B cell (primary cell): Measurements from ENCODE around the gene RNU11. TPM values are rescaled to one million over a fixed set of nuclear protein-coding genes. Genes with fewer than 3 reads are reported as not detected.

Source experiments
- ATAC-seq: fragments of 200-7000 bp; cut with Tn5 transposase; one replicate; pipeline ENCODE4 v1.10.0; 2021; ENCODE audit warnings: low read depth, mild to moderate bottlenecking, moderate number of reproducible peaks, moderate library complexity
- CTCF ChIA-PET: fragments of 350-600 bp; sonication (Branson Sonifier 250); formaldehyde crosslinking; loops from one replicate; lab custom pipeline; 2021; ENCODE audit warnings: antibody characterized with exemption, inconsistent platforms; lab: Charles Lee
- POLR2A ChIA-PET: fragments of 350-600 bp; sonication (Branson Sonifier 250); formaldehyde crosslinking; loops from one replicate; lab custom pipeline; 2021; ENCODE audit warnings: antibody characterized with exemption; lab: Charles Lee
- DNase-seq: peaks from one replicate; pipeline ENCODE4 v3.0.0; 2013
- H2AFZ ChIP-seq: 2 replicates; pipeline ENCODE4 v1.6.1; 2012; ENCODE audit warnings: mild to moderate bottlenecking, low read depth, low read length; ENCODE audit not compliant: insufficient read depth, poor library complexity, severe bottlenecking
- H3K27ac ChIP-seq, 2 donors: 1 replicate in 1 of 2; 2 replicates in 1 of 2; pipeline ENCODE4 v1.5.1; 2012 to 2013; ENCODE audit warnings: low read length in 2 of 2, mild to moderate bottlenecking in 2 of 2, moderate library complexity in 1 of 2
- H3K27me3 ChIP-seq, 4 experiments: fragments of 200-600 bp in 1 of 4; sonication (generic) in 1 of 4; replicated peaks in 1 of 4; 1 replicate in 2 of 4; 2 replicates in 2 of 4; pipeline versions ENCODE4 v1.6.1 to v1.7.0; 2013 to 2016; ENCODE audit warnings: low read length in 3 of 4, mild to moderate bottlenecking in 2 of 4, mixed read lengths in 1 of 4, moderate library complexity in 1 of 4; ENCODE audit not compliant: insufficient read depth in 4 of 4, control insufficient read depth in 3 of 4; ENCODE audit errors: control extremely low read depth in 1 of 4
- H3K36me3 ChIP-seq, 2 experiments: replicated peaks in 1 of 2; 1 replicate in 1 of 2; 2 replicates in 1 of 2; pipeline versions ENCODE4 v1.6.1 to v1.7.1; 2013; ENCODE audit warnings: low read length in 1 of 2; ENCODE audit not compliant: insufficient read depth in 2 of 2, control insufficient read depth in 1 of 2; ENCODE audit errors: control extremely low read depth in 1 of 2, extremely low read depth in 1 of 2
- H3K4me1 ChIP-seq, 2 donors: fragments of 200-600 bp in 1 of 2; sonication (generic) in 1 of 2; 1 replicate in 1 of 2; 2 replicates in 1 of 2; pipeline versions ENCODE4 v1.5.1 to v1.6.1; 2013 to 2017; ENCODE audit warnings: low read length in 2 of 2; ENCODE audit not compliant: control insufficient read depth in 2 of 2, insufficient read depth in 2 of 2
- H3K4me2 ChIP-seq: replicated peaks from 2 replicates; pipeline ENCODE3; 2012; ENCODE audit warnings: mild to moderate bottlenecking, low read depth, low read length; ENCODE audit not compliant: poor library complexity, severe bottlenecking
- H3K4me3 ChIP-seq, 5 experiments: fragments of 200-600 bp in 1 of 5; sonication (generic) in 1 of 5; 1 replicate in 3 of 5; 2 replicates in 2 of 5; pipeline versions ENCODE4 v1.5.1 to v1.7.0; 2011 to 2016; ENCODE audit warnings: low read length in 4 of 5, mild to moderate bottlenecking in 4 of 5, low read depth in 2 of 5, control low read depth in 1 of 5, moderate library complexity in 1 of 5; ENCODE audit not compliant: insufficient read depth in 1 of 5; ENCODE audit errors: control extremely low read depth in 1 of 5, extremely low read depth in 1 of 5
- H3K79me2 ChIP-seq: fragments of 200-600 bp; sonication (generic); one replicate; pipeline ENCODE4 v1.6.0; 2016; ENCODE audit warnings: low read length; ENCODE audit not compliant: control insufficient read depth, insufficient read depth
- H3K9ac ChIP-seq: fragments of 200-600 bp; sonication (generic); 2 replicates; pipeline ENCODE4 v1.6.1; 2017; ENCODE audit warnings: mild to moderate bottlenecking, low read length, moderate library complexity
- H3K9me3 ChIP-seq, 3 donors: one replicate each; pipeline versions ENCODE4 v1.6.1 to v1.7.1; 2013; ENCODE audit warnings: low read length in 2 of 3; ENCODE audit not compliant: control insufficient read depth in 2 of 3, insufficient read depth in 1 of 3; ENCODE audit errors: control extremely low read depth in 1 of 3
- H4K20me1 ChIP-seq: 2 replicates; pipeline ENCODE4 v1.6.0; 2012; ENCODE audit warnings: mild to moderate bottlenecking, low read length; ENCODE audit not compliant: insufficient read depth, control insufficient read depth, poor library complexity, severe bottlenecking
- H3K27ac Mint-ChIP-seq: one replicate; pipeline ENCODE4 v1.8.0; 2021; ENCODE audit warnings: mixed read lengths
- H3K27me3 Mint-ChIP-seq: one replicate; pipeline ENCODE4 v1.8.0; 2021; ENCODE audit warnings: mixed read lengths
- H3K4me1 Mint-ChIP-seq: one replicate; pipeline ENCODE4 v1.8.0; 2021; ENCODE audit warnings: mixed read lengths
- H3K4me3 Mint-ChIP-seq: one replicate; pipeline ENCODE4 v1.8.0; 2021; ENCODE audit warnings: mixed read lengths
- H3K9me3 Mint-ChIP-seq: one replicate; pipeline ENCODE4 v1.8.0; 2022; ENCODE audit warnings: mixed read lengths; ENCODE audit not compliant: insufficient read depth
- EZH2 ChIP-seq: IDR thresholded peaks from 2 replicates; pipeline ENCODE4 v1.6.1; 2012; ENCODE audit warnings: borderline replicate concordance, low read depth, mild to moderate bottlenecking, moderate library complexity, low read length; ENCODE audit not compliant: insufficient read depth, poor library complexity, severe bottlenecking
- WGBS: methylation state at CpG from one replicate; pipeline ENCODE4 v1.1.5; 2013; ENCODE audit warnings: missing lambda C conversion rate; ENCODE audit not compliant: insufficient coverage; 5-methylcytosine and 5-hydroxymethylcytosine counted together
- intact Hi-C: fragments of 100-400 bp; cut with micrococcal nuclease; formaldehyde crosslinking; loops from one replicate; pipeline ENCODE4 v1.10.0; 2022
- polyA plus RNA-seq: library from polyadenylated mRNA; depleted of rRNA; stranded (reverse); fragments of >200 nt; gene quantifications from 2 replicates; pipeline ENCODE4 v1.2.3, GENCODE V29; 2012
- total RNA-seq, 2 donors: library from RNA; stranded (reverse); fragments of 120-200 nt in 1 of 2; gene quantifications; 1 replicate in 1 of 2; 2 replicates in 1 of 2; pipeline versions ENCODE4 v1.2.3 to v1.2.4, GENCODE V29; 2013 to 2022
- TF ChIP-seq, protein P1 (sequence below): fragments of 200-600 bp; IDR thresholded peaks from one replicate; pipeline ENCODE4 v1.8.0; 2022; ENCODE audit warnings: antibody characterized with exemption, mild to moderate bottlenecking

RNU11 gene
- total and polyA plus RNA-seq, 2 donors (not counting 1 experiment from before 2014, with no cell fraction given) = not detected

DNA sequence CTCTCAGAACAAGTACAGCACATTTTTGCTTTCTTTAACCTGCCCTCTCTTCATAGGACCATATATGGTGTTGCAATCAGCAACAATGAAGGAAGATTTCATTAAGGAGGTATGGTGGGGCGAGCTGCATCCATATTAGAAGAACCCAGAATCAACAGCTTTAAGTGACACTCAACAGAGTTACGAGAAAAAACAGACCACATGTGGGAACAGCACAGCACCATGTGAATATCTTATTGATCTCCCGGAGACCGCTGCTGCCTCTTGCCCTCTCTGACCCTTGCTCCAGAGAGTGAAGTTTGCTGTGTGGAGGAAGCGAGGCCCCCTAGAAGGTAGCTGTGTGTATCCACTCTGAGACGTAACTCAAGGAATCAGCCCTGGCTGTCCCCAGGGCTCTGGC is 43.4 kb upstream of the RNU11 start:
- 93% methylated on average over 4 of the region's 6 CpGs for WGBS
- H3K27me3 ChIP-seq = no peaks in the 10 kb centered on the region
- no peak overlapping the region for H2AFZ ChIP-seq
- ATAC-seq (no peak), DNase-seq (no peak)
- H3K9ac ChIP-seq = no peak overlapping the region
- H3K4me1 ChIP-seq = no peaks in the 10 kb centered on the region
- Mint-ChIP-seq H3K27me3 (no peaks in the 10 kb centered on the region), H3K4me1 (no peaks in the 10 kb centered on the region), H3K27ac (no peak overlapping the region), H3K4me3 (no peak overlapping the region), H3K9me3 (no peaks in the 10 kb centered on the region)
- no peaks in the 10 kb centered on the region for H3K79me2 ChIP-seq
- no peaks in the 10 kb centered on the region for H4K20me1 ChIP-seq
- H3K4me3 ChIP-seq = no peak overlapping the region
- TF ChIP-seq EZH2 = no peak
- TF ChIP-seq, protein P1, sequence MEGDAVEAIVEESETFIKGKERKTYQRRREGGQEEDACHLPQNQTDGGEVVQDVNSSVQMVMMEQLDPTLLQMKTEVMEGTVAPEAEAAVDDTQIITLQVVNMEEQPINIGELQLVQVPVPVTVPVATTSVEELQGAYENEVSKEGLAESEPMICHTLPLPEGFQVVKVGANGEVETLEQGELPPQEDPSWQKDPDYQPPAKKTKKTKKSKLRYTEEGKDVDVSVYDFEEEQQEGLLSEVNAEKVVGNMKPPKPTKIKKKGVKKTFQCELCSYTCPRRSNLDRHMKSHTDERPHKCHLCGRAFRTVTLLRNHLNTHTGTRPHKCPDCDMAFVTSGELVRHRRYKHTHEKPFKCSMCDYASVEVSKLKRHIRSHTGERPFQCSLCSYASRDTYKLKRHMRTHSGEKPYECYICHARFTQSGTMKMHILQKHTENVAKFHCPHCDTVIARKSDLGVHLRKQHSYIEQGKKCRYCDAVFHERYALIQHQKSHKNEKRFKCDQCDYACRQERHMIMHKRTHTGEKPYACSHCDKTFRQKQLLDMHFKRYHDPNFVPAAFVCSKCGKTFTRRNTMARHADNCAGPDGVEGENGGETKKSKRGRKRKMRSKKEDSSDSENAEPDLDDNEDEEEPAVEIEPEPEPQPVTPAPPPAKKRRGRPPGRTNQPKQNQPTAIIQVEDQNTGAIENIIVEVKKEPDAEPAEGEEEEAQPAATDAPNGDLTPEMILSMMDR = no peak
- POLR2A ChIA-PET = interaction anchor here (0.9 kb wide), 1 partner anchor 38 kb away, joined by 3 read pairs; the partner anchor contains the start of gene TAF12
- peaks cover 6 to 45% of the 10 kb centered on the region in 2 experiments for H3K36me3 ChIP-seq
- H3K4me2 ChIP-seq = no peak overlapping the region
- no peaks in the 10 kb centered on the region for H3K9me3 ChIP-seq
- intact Hi-C loops = no loop called here
- CTCF ChIA-PET = interaction anchor here (1.6 to 5.1 kb wide), 4 partner anchors 88 to 356 kb away, joined by 5 to 49 read pairs (median 37); no protein-coding TSS in a partner anchor
- H3K27ac ChIP-seq = no peak overlapping the region

GRCh38 chr1:28606771-28607170 is 41.6 kb upstream of the RNU11 start:
- Histone ChIP-seq H3K27me3 (no peaks in the 10 kb centered on the region), H3K27ac (no peak overlapping the region), H3K4me1 (no peaks in the 10 kb centered on the region), H3K79me2 (no peaks in the 10 kb centered on the region), H3K9me3 (no peaks in the 10 kb centered on the region), H4K20me1 (no peaks in the 10 kb centered on the region), H2AFZ (no peak overlapping the region), H3K4me2 (no peak overlapping the region), H3K9ac (no peak overlapping the region), H3K4me3 (no peak overlapping the region), H3K36me3 (peaks cover 8 to 56% of the 10 kb centered on the region in 2 experiments)
- Mint-ChIP-seq H3K27ac (no peak overlapping the region), H3K4me3 (no peak overlapping the region), H3K9me3 (no peaks in the 10 kb centered on the region), H3K27me3 (no peaks in the 10 kb centered on the region), H3K4me1 (no peaks in the 10 kb centered on the region)
- WGBS = no CpG with 5 or more reads among the region's 2 CpGs
- ChIA-PET CTCF (no interaction called here), POLR2A (no interaction called here)
- intact Hi-C loops = no loop called here
- TF ChIP-seq, protein P1 = no peak
- no peak for TF ChIP-seq EZH2
- DNase-seq = no peak
- ATAC-seq = no peak
